GM19023 (cell line): Measurements from ENCODE around the gene SAC3D1.
"Not testable (repeated sequence)": the region's sequence is repeated elsewhere in the genome, so short reads cannot be mapped to it uniquely, and the experiment has no call there.

Experiments used
- ATAC-seq: cut with Tn5 transposase; IDR thresholded peaks from one replicate; pipeline ENCODE4 v1.9.1; 2021; ENCODE audit warnings: mild to moderate bottlenecking, moderate library complexity; ENCODE audit not compliant: unreplicated experiment

Gene SAC3D1

GRCh38 chr11:65023502-65023901 lies 17.5 kb upstream of the SAC3D1 start:
- not testable (repeated sequence) for ATAC-seq

GRCh38 chr11:65026810-65027209 lies 14.2 kb upstream of the SAC3D1 start:
- no peak for ATAC-seq

DNA sequence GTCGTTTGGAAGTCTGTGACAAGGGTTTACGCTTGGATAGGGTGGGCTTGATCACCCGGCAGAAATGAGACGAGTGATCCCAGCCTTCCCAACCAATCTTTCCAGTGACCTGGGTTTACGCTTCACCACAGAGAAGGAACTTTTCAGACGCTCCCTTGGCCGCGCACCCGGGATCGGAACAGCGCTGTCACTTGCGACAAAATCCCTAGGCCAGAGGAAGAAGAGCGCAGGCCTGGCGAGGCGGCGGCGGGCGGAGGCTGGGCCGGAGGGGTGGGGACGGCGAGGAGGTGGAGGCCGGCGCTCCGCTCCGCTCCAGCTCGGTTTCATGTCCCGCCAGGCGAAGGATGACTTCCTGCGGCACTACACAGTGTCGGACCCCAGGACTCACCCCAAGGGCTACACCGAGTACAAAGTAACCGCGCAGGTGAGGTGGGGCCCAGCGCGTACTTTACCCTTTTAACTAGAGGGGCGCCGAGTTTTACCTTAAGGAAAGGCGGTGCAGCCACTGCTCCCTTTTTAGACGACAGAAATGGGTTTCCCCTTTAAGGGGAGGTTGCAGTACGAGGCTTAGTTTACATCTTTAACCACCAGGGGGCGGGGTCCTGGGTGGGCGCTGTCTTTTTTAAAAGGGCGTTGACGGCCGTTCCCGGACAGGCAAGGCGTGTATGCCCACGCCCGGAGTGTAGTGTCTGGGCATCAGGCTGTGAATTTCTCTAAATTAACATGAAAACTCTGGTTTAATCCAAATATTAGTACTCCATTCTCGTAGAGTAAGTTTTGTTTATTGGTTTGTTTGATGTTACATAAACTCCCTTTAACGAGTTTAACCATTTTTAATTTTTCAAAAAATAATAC lies 13.6 kb upstream of the SAC3D1 start, which contains the start of gene SNX15:
Gene SNX15, plus strand, starts transcription at position 227 of the 855 bp plus-strand sequence. Its CDS starts 99 bp downstream, at position 326.
- peak; percentile 90 for ATAC-seq

- no peak for ATAC-seq
These were observed 8.8 kb upstream of the SAC3D1 start for GRCh38 chr11:65032216-65032615.

GRCh38 chr11:65034423-65034822 lies 6.6 kb upstream of the SAC3D1 start:
- ATAC-seq: no peak

- no peak for ATAC-seq
These were observed 5.4 kb upstream of the SAC3D1 start for GRCh38 chr11:65035579-65035978.

DNA sequence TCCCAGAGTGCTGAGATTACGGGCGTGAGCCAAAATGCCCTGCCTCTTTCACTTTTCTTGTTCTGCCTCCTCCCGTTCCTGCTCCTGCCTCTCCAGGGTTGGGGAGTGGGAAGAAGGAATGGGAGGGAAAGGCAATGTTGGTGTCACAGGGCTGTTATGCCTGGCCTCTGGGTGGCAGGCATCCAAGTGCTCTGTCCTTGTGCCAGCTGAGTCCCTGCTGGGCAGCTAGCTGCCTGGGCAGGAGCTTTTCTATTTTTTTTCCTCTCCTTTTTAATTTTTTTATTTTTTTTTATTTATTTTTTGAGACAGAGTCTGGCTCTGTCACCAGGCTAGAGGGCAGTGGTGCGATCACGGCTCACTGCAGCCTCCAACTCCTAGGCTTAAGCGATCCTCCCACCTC lies 4.1 kb upstream of the SAC3D1 start:
- ATAC-seq: no peak

DNA sequence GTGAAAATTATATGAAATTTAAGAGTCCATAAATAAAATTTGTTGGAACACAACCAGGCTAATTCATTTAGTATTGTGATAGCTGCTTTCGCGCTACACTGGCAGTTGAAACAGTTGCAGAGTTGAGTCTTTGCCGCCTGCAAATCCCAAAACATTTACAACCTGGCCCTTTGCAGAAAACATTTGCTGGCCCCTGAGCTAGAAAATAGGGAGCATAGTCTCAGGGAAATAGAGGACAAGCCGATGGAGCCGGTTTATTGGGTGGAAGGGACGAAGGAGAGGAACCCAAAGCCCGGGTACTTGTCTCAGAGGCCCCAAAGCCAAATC lies 527 bp upstream of the SAC3D1 start:
- no peak for ATAC-seq

GRCh38 chr11:65042891-65043290 lies 1.9 kb downstream of the SAC3D1 start:
- ATAC-seq: no peak

GRCh38 chr11:65043881-65044501 lies 3.0 kb downstream of the SAC3D1 start:
- ATAC-seq: no peak

GRCh38 chr11:65045061-65045460 lies 4.1 kb downstream of the SAC3D1 start:
- ATAC-seq: no peak

GRCh38 chr11:65045728-65046127 lies 4.7 kb downstream of the SAC3D1 start:
- ATAC-seq: no peak

- no peak for ATAC-seq
These were observed 6.8 kb downstream of the SAC3D1 start for GRCh38 chr11:65047581-65048422.

DNA sequence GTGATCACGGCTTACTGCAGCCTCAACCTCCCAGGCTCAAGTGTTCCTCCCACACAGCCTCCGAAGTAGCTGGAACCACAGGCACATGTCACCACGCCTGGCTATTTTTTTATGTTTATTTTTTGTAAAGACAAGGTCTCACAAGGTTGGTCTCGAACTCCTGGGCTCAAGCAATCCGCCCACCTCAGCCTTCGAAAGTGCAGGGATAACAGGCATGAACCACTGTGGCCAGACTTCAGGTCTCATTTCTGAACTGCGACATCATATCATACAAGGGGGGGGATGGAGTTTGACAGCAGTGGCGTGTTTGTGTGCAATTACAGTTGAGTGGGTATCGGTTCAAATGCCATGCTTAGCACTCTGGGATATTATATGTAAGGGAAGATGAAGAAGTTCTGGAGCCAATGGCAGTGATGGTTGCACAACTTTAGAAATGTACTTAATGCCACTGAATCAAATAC lies 10.4 kb downstream of the SAC3D1 start:
- no peak for ATAC-seq

DNA sequence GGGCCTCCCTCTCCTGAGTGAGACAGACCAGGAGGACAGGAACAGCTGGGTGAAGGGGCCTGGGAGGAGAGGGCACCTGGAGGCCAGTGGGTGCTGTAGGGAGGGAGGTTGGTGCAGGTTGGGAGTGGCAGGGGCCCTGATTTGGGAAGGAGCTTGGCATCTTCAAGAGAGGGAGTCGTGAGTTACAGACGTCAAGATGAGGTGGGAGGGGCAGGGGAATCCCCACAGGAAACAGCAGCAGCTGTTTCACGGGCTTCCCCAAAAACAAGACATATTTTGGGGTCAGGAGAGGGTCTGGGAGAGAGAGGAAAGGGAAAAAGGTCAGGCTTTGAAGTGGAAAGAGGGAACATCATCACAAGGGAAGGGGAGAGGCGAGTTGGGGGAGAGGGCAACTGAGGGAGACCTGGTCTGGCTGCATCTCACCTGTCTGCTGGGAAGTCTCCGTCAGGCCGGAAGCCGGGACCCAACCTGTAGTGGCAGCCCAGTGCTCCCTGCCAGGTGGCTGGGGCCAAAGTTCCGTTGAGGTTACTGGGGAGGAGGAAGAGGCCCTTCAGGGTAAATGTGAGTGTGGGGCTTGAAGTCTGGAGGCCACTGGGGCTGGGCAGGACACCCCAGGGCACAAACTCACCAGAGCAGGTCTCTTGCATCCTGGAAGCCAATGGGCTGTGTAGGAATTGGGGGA lies 13.0 kb downstream of the SAC3D1 start:
- no peak for ATAC-seq

DNA sequence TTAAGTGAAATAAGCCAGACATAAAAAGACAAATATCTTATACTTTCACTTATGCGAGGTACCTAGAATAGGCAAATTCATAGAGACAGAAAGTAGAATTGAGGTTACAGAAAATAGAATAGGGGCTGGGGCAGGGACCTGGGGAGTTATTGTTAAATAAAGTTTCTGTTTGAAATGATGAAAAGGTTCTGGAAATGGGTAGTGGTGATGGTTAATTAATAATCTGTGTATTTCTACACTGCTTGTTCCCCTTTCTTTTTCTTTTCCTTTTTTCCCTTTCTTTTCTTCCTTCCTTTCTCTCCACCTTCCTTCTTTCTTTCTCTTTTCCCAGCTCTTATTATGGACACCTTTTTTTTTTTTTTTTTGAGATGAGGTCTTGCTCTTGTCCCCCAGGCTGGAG lies 14.5 kb downstream of the SAC3D1 start:
- ATAC-seq: no peak

- no peak for ATAC-seq
These were observed 16.0 kb downstream of the SAC3D1 start for GRCh38 chr11:65056999-65057398.

DNA sequence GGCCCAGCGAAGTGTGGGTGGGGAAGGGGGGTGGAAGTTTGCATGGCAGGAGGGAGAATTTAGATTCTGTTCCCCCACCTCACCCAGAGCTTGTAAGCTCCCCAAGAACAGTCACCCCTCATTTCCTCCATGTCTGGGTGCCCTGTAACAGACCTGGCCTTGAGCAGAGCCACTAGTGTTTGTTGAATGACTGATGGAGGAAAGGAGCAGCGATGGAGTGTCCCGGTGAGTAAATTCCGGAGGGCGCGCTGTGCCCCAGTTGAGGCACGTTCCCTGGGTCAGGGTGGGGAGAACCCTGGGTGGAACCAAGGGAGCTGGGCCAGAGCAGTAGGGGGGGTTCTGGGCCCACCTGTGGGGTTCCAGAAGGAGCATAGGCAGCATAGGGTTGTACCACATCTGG lies 16.5 kb downstream of the SAC3D1 start:
- no peak for ATAC-seq

DNA sequence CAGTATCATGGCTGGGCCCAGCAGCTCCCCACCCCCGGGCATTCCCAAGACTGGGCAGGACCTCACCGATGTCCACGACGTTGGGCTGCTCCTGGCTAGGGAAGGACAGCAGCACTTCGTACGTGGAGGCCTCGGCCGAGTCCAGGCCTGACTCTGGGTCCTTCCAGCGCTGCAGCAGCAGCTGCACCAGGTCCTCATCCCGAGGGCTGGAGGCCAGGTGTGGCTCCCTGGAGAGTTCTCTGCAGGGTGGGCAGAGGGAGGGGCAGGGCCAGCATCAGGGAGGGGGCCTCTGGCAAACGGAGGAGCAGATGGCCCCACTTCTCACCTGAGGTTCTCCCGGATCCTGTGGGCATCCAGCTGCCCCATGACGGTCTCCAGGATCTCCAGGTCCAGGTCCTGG lies 17.0 kb downstream of the SAC3D1 start:
- no peak for ATAC-seq

- ATAC-seq: no peak
These were observed 17.5 kb downstream of the SAC3D1 start, which contains the start of gene NAALADL1 for GRCh38 chr11:65058419-65059054. Gene NAALADL1 (minus strand): TSS chr11:65058553. CDS start chr11:65058521, 32 bp downstream.
